Omental fat pad (tissue), 4 donors: ENCODE measurements around the gene VPS33A. TPM values are rescaled to one million over a fixed set of nuclear protein-coding genes. Genes with fewer than 3 reads are reported as not detected.

Experiments
- ATAC-seq: fragments of 150-250 bp; one replicate; pipeline ENCODE4 v1.9.1; 2016; ENCODE audit warnings: mild to moderate bottlenecking, moderate library complexity; ENCODE audit not compliant: low FRiP score
- DNase-seq: peaks from one replicate; pipeline ENCODE4 v3.0.0-alpha.2; 2019; ENCODE audit warnings: low spot score
- CTCF ChIP-seq, 3 donors: fragments of 450-650 bp; IDR thresholded peaks; one replicate each; pipeline ENCODE4 v1.5.1; 2016 to 2017; ENCODE audit warnings: antibody characterized with exemption in 3 of 3, mild to moderate bottlenecking in 3 of 3, moderate library complexity in 2 of 3
- total RNA-seq, 4 donors: library from RNA; depleted of rRNA; stranded (reverse); fragments of >200 nt; gene quantifications; one replicate each; pipeline ENCODE4 v1.1.0, GENCODE V29; 2016

VPS33A gene
- total RNA-seq, 4 donors from 2014 or later = 8.7 to 17.7 (median 11.0) TPM

- TF ChIP-seq CTCF (IDR thresholded peaks at IDR 0.05) = no peak
- ATAC-seq = no peak
- DNase-seq = no peak
Measured at GRCh38 chr12:122216445-122216844, 49.8 kb downstream of the VPS33A start.

- no peak for ATAC-seq
- DNase-seq = no peak
- no peak for TF ChIP-seq CTCF (IDR thresholded peaks at IDR 0.05)
Measured at GRCh38 chr12:122215771-122216170, 50.5 kb downstream of the VPS33A start.

- no peak for ATAC-seq
- no peak for DNase-seq
- no peak for TF ChIP-seq CTCF (IDR thresholded peaks at IDR 0.05)
Measured at GRCh38 chr12:122208073-122208820, 58.0 kb downstream of the VPS33A start.

- ATAC-seq = no peak
- no peak for DNase-seq
- no peak for TF ChIP-seq CTCF (IDR thresholded peaks at IDR 0.05)
Measured at GRCh38 chr12:122207391-122207790, 58.9 kb downstream of the VPS33A start.

- TF ChIP-seq CTCF (IDR thresholded peaks at IDR 0.05) = no peak
- DNase-seq (no peak), ATAC-seq (no peak)
Measured at GRCh38 chr12:122206976-122207375, 59.3 kb downstream of the VPS33A start.

GRCh38 chr12:122206111-122206881 lies 60.0 kb downstream of the VPS33A start:
- no peak for TF ChIP-seq CTCF (IDR thresholded peaks at IDR 0.05)
- DNase-seq (no peak), ATAC-seq (no peak)
